Measurements from ENCODE around the gene SPSB3. TPM values are rescaled to one million over a fixed set of nuclear protein-coding genes. Genes with fewer than 3 reads are reported as not detected.
A peak's percentile ranks its signal among the peaks of the same experiment; 100 is the strongest.

SPSB3 gene
- total and polyA plus RNA-seq, 9 of the 15 experiments (the other 6 are each of a cell fraction or from before 2014, with no cell fraction given) = 0.39 to 37.4 (median 7.1) TPM

- no peak for TF ChIP-seq EWSR1 (IDR thresholded peaks at IDR 0.05; ENCODE audit: borderline replicate concordance, low read depth, partially characterized antibody)
- TF ChIP-seq FOXM1 (IDR thresholded peaks at IDR 0.05; ENCODE audit: low read depth) = no peak
- TF ChIP-seq FOXM1 (CRISPR knock-in tag; IDR thresholded peaks at IDR 0.05; ENCODE audit: low read depth) = no peak
- no peak for TF ChIP-seq YY1 (IDR thresholded peaks at IDR 0.05; ENCODE audit: borderline replicate concordance in 1 of 3, control insufficient read depth in 1 of 3, extremely low read depth in 1 of 3, insufficient read depth in 3 of 3, insufficient read length in 1 of 3, insufficient replicate concordance in 2 of 3, low read depth in 1 of 3, low read length in 2 of 3)
- TF ChIP-seq, protein P1, sequence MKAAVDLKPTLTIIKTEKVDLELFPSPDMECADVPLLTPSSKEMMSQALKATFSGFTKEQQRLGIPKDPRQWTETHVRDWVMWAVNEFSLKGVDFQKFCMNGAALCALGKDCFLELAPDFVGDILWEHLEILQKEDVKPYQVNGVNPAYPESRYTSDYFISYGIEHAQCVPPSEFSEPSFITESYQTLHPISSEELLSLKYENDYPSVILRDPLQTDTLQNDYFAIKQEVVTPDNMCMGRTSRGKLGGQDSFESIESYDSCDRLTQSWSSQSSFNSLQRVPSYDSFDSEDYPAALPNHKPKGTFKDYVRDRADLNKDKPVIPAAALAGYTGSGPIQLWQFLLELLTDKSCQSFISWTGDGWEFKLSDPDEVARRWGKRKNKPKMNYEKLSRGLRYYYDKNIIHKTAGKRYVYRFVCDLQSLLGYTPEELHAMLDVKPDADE (conservative IDR thresholded peaks at IDR 0.05; ENCODE audit: control insufficient read depth, low read depth, low read length) = no peak
- TF ChIP-seq ELF2 (CRISPR knock-in tag; IDR thresholded peaks at IDR 0.05) = no peak
- TF ChIP-seq HMGN3 (IDR thresholded peaks at IDR 0.05; ENCODE audit: borderline replicate concordance, extremely low read depth, insufficient read length, low read depth, low read length) = peak; percentile 64
- TF ChIP-seq THAP12 (CRISPR knock-in tag; IDR thresholded peaks at IDR 0.05) = 0 out of 2 replicates have a peak, but pooled peaks have one; percentile 5
- no peak for TF ChIP-seq SIN3A (IDR thresholded peaks at IDR 0.05; ENCODE audit: borderline replicate concordance in 2 of 2, control insufficient read depth in 1 of 2, low read depth in 2 of 2, low read length in 2 of 2)
- no peak for TF ChIP-seq ZNF24 (IDR thresholded peaks at IDR 0.05)
- no peak for TF ChIP-seq E2F3 (CRISPR knock-in tag; IDR thresholded peaks at IDR 0.05)
- 0 out of 2 replicates have a peak, but pooled peaks have one; percentile 3 for TF ChIP-seq PHF8 (IDR thresholded peaks at IDR 0.05; ENCODE audit: borderline replicate concordance, low read length)
- TF ChIP-seq, protein P2, sequence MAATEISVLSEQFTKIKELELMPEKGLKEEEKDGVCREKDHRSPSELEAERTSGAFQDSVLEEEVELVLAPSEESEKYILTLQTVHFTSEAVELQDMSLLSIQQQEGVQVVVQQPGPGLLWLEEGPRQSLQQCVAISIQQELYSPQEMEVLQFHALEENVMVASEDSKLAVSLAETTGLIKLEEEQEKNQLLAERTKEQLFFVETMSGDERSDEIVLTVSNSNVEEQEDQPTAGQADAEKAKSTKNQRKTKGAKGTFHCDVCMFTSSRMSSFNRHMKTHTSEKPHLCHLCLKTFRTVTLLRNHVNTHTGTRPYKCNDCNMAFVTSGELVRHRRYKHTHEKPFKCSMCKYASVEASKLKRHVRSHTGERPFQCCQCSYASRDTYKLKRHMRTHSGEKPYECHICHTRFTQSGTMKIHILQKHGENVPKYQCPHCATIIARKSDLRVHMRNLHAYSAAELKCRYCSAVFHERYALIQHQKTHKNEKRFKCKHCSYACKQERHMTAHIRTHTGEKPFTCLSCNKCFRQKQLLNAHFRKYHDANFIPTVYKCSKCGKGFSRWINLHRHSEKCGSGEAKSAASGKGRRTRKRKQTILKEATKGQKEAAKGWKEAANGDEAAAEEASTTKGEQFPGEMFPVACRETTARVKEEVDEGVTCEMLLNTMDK (IDR thresholded peaks at IDR 0.05; ENCODE audit: borderline replicate concordance, insufficient read depth, low read depth, low read length, poor library complexity, severe bottlenecking) = no peak
- TF ChIP-seq NFATC3 (IDR thresholded peaks at IDR 0.05) = no peak
- TF ChIP-seq MCM5 (IDR thresholded peaks at IDR 0.05; ENCODE audit: low read depth) = no peak
- TF ChIP-seq SMC3 (conservative IDR thresholded peaks at IDR 0.05; ENCODE audit: insufficient read depth, low read depth, low read length) = no peak
- peak; percentile 68 for TF ChIP-seq POLR2B (IDR thresholded peaks at IDR 0.05; ENCODE audit: low read depth, partially characterized antibody)
- TF ChIP-seq, protein P3, sequence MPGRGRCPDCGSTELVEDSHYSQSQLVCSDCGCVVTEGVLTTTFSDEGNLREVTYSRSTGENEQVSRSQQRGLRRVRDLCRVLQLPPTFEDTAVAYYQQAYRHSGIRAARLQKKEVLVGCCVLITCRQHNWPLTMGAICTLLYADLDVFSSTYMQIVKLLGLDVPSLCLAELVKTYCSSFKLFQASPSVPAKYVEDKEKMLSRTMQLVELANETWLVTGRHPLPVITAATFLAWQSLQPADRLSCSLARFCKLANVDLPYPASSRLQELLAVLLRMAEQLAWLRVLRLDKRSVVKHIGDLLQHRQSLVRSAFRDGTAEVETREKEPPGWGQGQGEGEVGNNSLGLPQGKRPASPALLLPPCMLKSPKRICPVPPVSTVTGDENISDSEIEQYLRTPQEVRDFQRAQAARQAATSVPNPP (IDR thresholded peaks at IDR 0.05; ENCODE audit: borderline replicate concordance, insufficient read depth, insufficient read length) = no peak
- no peak for TF ChIP-seq ERF (CRISPR knock-in tag; IDR thresholded peaks at IDR 0.05)
Measured at GRCh38 chr16:1770328-1771187, 11.8 kb downstream of the SPSB3 start (continued).

All from K562 (cell line).